A673 (cell line): ENCODE results near the gene ECE1. TPM values are rescaled to one million over a fixed set of nuclear protein-coding genes. Genes with fewer than 3 reads are reported as not detected.

Source experiments
- Bru-seq: library from RNA; stranded (reverse); fragments of 400-500 nt; gene quantifications from one replicate; lab custom pipeline; 2021; lab: Mats Ljungman, UMichigan
- BruChase-seq, 2 experiments: library from RNA; stranded (reverse); fragments of 400-500 nt; gene quantifications; one replicate each; lab custom pipeline; 2021; lab: Mats Ljungman, UMichigan
- BruUV-seq: library from RNA; stranded (reverse); fragments of 400-500 nt; replicated peaks from 2 replicates; lab custom pipeline; 2021; lab: Mats Ljungman, UMichigan
- CTCF ChIA-PET: fragments of 300-600 bp; sonication (Branson Sonifier 250); formaldehyde crosslinking; loops from one replicate; lab custom pipeline; 2022; ENCODE audit warnings: antibody characterized with exemption; lab: Charles Lee
- POLR2A ChIA-PET: fragments of 300-600 bp; sonication (Branson Sonifier 250); formaldehyde crosslinking; loops from one replicate; lab custom pipeline; 2022; ENCODE audit warnings: antibody characterized with exemption; ENCODE audit not compliant: low non-redundant PET; lab: Charles Lee
- DNase-seq: peaks from one replicate; pipeline ENCODE4 v3.0.0-alpha.2; 2015; ENCODE audit warnings: low spot score
- H3K27ac ChIP-seq: fragments of 200-600 bp; sonication (generic); 2 replicates; pipeline ENCODE4 v1.5.1; 2016; ENCODE audit warnings: mixed run types, low read depth, mild to moderate bottlenecking, mixed read lengths, antibody characterized with exemption, low read length; ENCODE audit not compliant: poor library complexity, severe bottlenecking
- H3K27me3 ChIP-seq: fragments of 200-600 bp; sonication (generic); replicated peaks from 2 replicates; pipeline ENCODE4 v1.6.1; 2017; ENCODE audit warnings: mixed run types, low read depth, mild to moderate bottlenecking, mixed read lengths, antibody characterized with exemption, low read length; ENCODE audit not compliant: insufficient read depth, poor library complexity
- H3K36me3 ChIP-seq: fragments of 200-600 bp; sonication (generic); 2 replicates; pipeline ENCODE4 v1.6.1; 2016; ENCODE audit warnings: mixed run types, mild to moderate bottlenecking, mixed read lengths, antibody characterized with exemption, low read length; ENCODE audit not compliant: insufficient read depth, poor library complexity, severe bottlenecking
- H3K4me1 ChIP-seq: fragments of 200-600 bp; sonication (generic); 2 replicates; pipeline ENCODE4 v1.6.1; 2017; ENCODE audit warnings: mixed run types, mild to moderate bottlenecking, mixed read lengths, antibody characterized with exemption, low read length; ENCODE audit not compliant: insufficient read depth, poor library complexity, severe bottlenecking
- H3K4me3 ChIP-seq: fragments of 200-600 bp; sonication (generic); 2 replicates; pipeline ENCODE4 v1.5.1; 2016; ENCODE audit warnings: low read depth, mixed run types, mild to moderate bottlenecking, mixed read lengths, low read length; ENCODE audit not compliant: poor library complexity, severe bottlenecking
- H3K9me3 ChIP-seq: fragments of 200-600 bp; sonication (generic); 2 replicates; pipeline ENCODE4 v1.6.1; 2016; ENCODE audit warnings: mixed run types, low read depth, mild to moderate bottlenecking, mixed read lengths, antibody characterized with exemption, low read length; ENCODE audit not compliant: poor library complexity, severe bottlenecking
- EZH2 ChIP-seq: fragments of 200-600 bp; sonication (generic); IDR thresholded peaks from 2 replicates; pipeline ENCODE4 v1.6.1; 2017; ENCODE audit warnings: borderline replicate concordance, low read depth, mild to moderate bottlenecking, mixed read lengths, antibody characterized with exemption, low read length; ENCODE audit not compliant: poor library complexity, severe bottlenecking
- intact Hi-C: fragments of 100-400 bp; cut with micrococcal nuclease; formaldehyde crosslinking; loops from one replicate; pipeline ENCODE4 v1.10.0; 2022; ENCODE audit not compliant: unreplicated experiment
- long read RNA-seq: library from polyadenylated mRNA; stranded (forward); transcript quantifications from one replicate; pipeline ENCODE4 v2.0.0, GENCODE V29; 2022
- total RNA-seq: library from RNA; stranded (reverse); gene quantifications from 2 replicates; pipeline ENCODE4 v1.2.3, GENCODE V29; 2021
- TF ChIP-seq, protein P1 (sequence below): fragments of 300-800, 200-600 bp; sonication (generic); conservative IDR thresholded peaks from 2 replicates; pipeline ENCODE4 v1.5.1; 2017; ENCODE audit warnings: low read depth, mild to moderate bottlenecking, antibody characterized with exemption, low read length, moderate library complexity, mixed read lengths

ECE1 gene
- 31.5 and 37.7 TPM in 2 replicates for total RNA-seq
- percentile 56 among the genes with signal in this experiment for Bru-seq, nascent RNA
- percentile 55 among the genes with signal in this experiment for BruChase-seq, experiment 1, labeled RNA remaining after a 2-hour chase
- BruChase-seq, experiment 2, labeled RNA remaining after a 6-hour chase, result percentile 64 among the genes with signal in this experiment
- long read RNA-seq, full-length matches to known transcripts, result 27 of 43 reads
- long read RNA-seq, partial matches to known transcripts, result 3 of 43 reads
- long read RNA-seq, other reads (novel, unspliced or antisense), result 13 of 43 reads

DNA sequence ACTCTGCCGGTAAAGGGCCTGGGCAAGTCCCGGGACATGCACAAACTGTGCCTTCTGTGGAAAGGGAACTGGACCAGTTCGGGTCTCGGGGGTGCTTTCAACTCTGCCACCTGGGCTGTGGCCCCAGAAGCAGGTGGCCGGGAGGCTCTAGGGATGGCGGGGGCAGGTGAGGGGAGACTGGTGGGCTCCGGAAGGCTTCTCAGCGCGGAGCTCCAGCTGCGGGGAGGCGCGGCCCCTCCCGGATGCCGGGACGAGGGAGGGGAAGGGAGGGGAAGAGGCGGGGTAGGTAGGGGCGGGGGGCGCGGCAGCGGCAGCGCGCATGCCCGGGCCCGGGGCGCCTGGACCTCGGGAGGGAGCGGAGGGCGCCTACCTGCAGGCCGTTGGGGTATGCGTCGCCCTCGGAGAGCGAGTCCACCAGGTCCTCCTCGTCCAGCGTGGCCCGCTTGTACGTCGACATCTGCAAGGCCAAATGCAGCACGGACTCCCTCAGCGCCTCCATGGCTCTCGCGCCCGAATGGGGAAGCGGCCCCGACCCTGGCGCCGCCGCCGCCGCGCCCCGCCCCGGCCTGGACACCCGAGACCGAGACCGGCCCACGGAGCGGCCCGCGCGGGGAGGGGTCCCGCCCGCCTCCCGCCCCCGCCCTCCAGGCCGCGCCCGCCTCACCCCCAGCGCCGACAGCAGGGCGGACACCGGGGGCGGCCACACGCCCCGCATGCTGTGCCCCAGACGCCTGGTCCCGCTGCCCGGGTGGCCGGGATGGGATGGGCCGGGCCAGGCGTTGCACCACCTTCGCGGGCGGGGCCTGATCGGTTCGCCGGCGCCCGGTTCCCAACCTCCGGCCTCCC, at the start of gene ECE1:
Gene ECE1, minus strand, starts transcription at position 764 of the 846 bp plus-strand sequence. Its CDS starts 49 bp downstream, at position 715.
- peaks cover 11% of the 10 kb centered on the region for H3K4me1 ChIP-seq
- peak; percentile 37 for DNase-seq
- intact Hi-C loops, result no loop called here
- H3K36me3 ChIP-seq, result no peaks in the 10 kb centered on the region
- peak within 1 kb of the TSS; percentile 53 for H3K4me3 ChIP-seq
- TF ChIP-seq, protein P1, sequence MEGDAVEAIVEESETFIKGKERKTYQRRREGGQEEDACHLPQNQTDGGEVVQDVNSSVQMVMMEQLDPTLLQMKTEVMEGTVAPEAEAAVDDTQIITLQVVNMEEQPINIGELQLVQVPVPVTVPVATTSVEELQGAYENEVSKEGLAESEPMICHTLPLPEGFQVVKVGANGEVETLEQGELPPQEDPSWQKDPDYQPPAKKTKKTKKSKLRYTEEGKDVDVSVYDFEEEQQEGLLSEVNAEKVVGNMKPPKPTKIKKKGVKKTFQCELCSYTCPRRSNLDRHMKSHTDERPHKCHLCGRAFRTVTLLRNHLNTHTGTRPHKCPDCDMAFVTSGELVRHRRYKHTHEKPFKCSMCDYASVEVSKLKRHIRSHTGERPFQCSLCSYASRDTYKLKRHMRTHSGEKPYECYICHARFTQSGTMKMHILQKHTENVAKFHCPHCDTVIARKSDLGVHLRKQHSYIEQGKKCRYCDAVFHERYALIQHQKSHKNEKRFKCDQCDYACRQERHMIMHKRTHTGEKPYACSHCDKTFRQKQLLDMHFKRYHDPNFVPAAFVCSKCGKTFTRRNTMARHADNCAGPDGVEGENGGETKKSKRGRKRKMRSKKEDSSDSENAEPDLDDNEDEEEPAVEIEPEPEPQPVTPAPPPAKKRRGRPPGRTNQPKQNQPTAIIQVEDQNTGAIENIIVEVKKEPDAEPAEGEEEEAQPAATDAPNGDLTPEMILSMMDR, result no peak
- TF ChIP-seq EZH2, result no peak
- peak within 1 kb of the TSS; percentile 33 for H3K27ac ChIP-seq
- no peaks in the 10 kb centered on the region for H3K9me3 ChIP-seq
- ChIA-PET CTCF (no interaction called here), POLR2A (no interaction called here)
- no peaks in the 10 kb centered on the region for H3K27me3 ChIP-seq
- no TSS peak for BruUV-seq

DNA sequence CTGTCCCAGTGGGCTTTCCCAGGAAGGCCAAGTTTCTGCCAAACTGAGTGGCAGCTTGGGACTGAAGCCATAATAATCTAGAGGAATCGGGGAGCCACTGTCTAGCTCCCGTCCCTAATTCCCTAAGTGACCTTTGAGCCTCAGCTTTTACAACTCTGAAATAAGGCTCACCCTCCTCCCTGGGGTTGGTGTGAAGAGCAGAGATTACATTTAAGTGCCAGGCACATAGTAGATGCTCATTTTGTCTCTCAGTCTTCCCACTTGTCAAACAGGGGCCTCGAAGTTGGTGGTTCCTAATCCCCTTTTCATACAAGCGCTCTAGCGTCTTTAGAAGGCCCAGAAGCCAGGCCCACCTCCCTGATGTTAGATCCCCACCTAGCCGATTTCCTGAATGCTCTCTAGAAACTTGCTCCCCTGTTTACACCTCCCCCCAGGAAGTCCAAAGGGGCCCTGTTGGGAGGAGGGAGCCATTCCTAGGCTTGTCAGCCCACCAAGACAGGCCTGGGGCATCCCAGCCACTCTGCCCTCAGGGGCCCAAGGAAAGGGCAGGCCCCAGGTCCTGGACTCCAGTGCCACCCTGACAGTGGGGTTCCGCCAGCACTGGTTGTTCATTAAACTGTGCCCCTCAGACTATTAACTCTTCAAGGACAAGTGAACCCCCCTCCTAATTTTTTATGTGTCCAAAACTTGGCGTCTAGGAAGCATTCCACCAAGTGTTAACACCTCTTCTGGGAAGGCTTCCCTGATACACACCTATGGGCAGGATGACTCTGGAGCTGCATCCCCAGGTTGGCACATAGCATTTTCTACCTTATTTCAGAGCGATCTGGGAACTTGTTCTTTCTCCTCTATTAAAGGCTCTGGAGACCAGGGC, 49.3 kb upstream of the ECE1 start:
- Histone ChIP-seq H3K4me3 (no peak overlapping the region), H3K9me3 (no peaks in the 10 kb centered on the region), H3K4me1 (peaks cover 20% of the 10 kb centered on the region), H3K27ac (no peak overlapping the region), H3K36me3 (no peaks in the 10 kb centered on the region), H3K27me3 (no peaks in the 10 kb centered on the region)
- TF ChIP-seq EZH2, result no peak
- TF ChIP-seq, protein P1, result no peak
- intact Hi-C loops, result no loop called here
- no TSS peak for BruUV-seq
- no peak for DNase-seq
- POLR2A ChIA-PET, result no interaction called here
- CTCF ChIA-PET, result no interaction called here
